Glutamatergic neuron (in vitro differentiated cells): ENCODE results near the gene LRRC58. TPM values are rescaled to one million over a fixed set of nuclear protein-coding genes. Genes with fewer than 3 reads are reported as not detected.
"Not testable (repeated sequence)": the region's sequence is repeated elsewhere in the genome, so short reads cannot be mapped to it uniquely, and the experiment has no call there.

ENCODE experiments used
- DNase-seq: peaks from one replicate; pipeline ENCODE4 v3.0.0; 2022
- H3K27ac Mint-ChIP-seq: one replicate; pipeline ENCODE4 v1.8.0; 2020; ENCODE audit warnings: mild to moderate bottlenecking, mixed read lengths, inconsistent platforms; ENCODE audit not compliant: unreplicated experiment
- H3K27me3 Mint-ChIP-seq: one replicate; pipeline ENCODE4 v1.8.0; 2020; ENCODE audit warnings: mild to moderate bottlenecking, moderate library complexity, mixed read lengths, inconsistent platforms; ENCODE audit not compliant: unreplicated experiment
- H3K36me3 Mint-ChIP-seq: one replicate; pipeline ENCODE4 v1.8.0; 2020; ENCODE audit warnings: mild to moderate bottlenecking, mixed read lengths, inconsistent platforms; ENCODE audit not compliant: unreplicated experiment
- H3K4me1 Mint-ChIP-seq: one replicate; pipeline ENCODE4 v1.8.0; 2020; ENCODE audit warnings: mild to moderate bottlenecking, low read depth, mixed read lengths, inconsistent platforms; ENCODE audit not compliant: unreplicated experiment
- H3K4me3 Mint-ChIP-seq: one replicate; pipeline ENCODE4 v1.8.0; 2020; ENCODE audit warnings: mild to moderate bottlenecking, mixed read lengths, inconsistent platforms; ENCODE audit not compliant: unreplicated experiment
- H3K9me3 Mint-ChIP-seq: one replicate; pipeline ENCODE4 v1.8.0; 2020; ENCODE audit warnings: mild to moderate bottlenecking, moderate library complexity, mixed read lengths, inconsistent platforms; ENCODE audit not compliant: unreplicated experiment
- CTCF ChIP-seq: fragments of 200-600 bp; sonication (generic); IDR thresholded peaks from one replicate; pipeline ENCODE4 v1.5.0; 2021; ENCODE audit not compliant: partially characterized antibody, unreplicated experiment
- total RNA-seq: library from RNA; stranded (reverse); fragmentation: NEBNext Ultra II Directional; extraction: Animal tissue kit (Norgen Biotek cat#: 25700); gene quantifications from one replicate; pipeline ENCODE4 v1.2.1, GENCODE V29; 2021; ENCODE audit not compliant: unreplicated experiment

The LRRC58 gene
- total RNA-seq, 1 donor from 2014 or later, result 5.8 TPM

- H3K4me3 Mint-ChIP-seq, result no peak overlapping the region
- no peak for DNase-seq
- H3K9me3 Mint-ChIP-seq, result peaks cover under 1% of the 10 kb centered on the region
- no peaks in the 10 kb centered on the region for H3K27me3 Mint-ChIP-seq
- TF ChIP-seq CTCF, result no peak
- H3K4me1 Mint-ChIP-seq, result no peaks in the 10 kb centered on the region
- no peaks in the 10 kb centered on the region for H3K36me3 Mint-ChIP-seq
- no peak overlapping the region for H3K27ac Mint-ChIP-seq
These were observed 50.2 kb downstream of the LRRC58 start for GRCh38 chr3:120298996-120299395.

DNA sequence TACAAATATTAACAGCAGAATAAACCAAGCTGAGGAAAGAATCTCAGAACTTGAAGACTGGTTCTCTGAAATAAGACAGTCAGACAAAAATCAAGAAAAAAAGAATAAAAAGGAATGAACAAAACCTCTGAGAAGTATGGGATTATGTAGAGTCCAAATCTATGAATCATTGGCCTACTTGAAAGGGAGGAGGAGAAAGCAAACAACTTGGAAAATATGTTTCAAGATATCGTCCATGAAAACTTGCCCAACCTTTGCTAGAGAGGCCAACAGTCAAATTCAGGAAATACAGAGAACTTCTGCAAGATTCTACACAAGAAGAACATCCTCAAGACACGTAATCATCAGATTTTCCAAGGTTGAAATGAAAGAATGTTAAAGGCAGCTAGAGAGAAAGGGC, 57.6 kb downstream of the LRRC58 start:
- not testable (repeated sequence) for H3K27ac Mint-ChIP-seq, H3K9me3 Mint-ChIP-seq, H3K4me3 Mint-ChIP-seq, H3K4me1 Mint-ChIP-seq, DNase-seq, H3K27me3 Mint-ChIP-seq
- H3K36me3 Mint-ChIP-seq, result peaks cover 16% of the 10 kb centered on the region

DNA sequence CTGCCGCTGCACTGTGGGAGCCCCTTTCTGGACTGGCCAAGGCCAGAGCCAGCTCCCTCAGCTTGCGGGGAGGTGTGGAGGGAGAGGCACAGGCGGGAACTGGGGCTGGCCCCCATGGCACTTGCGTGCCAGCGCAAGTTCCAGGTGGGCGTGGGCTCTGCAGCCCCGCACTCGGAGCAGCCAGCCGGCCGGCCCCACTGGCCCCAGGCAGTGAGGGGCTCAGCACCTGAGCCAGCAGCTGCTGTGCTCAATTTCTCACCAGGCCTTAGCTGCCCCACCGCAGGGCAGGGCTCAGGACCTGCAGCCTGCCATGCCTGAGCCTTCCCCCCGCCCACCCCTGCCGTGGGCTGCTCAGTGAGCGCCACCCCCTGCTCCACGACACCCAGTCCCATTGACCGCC, 59.5 kb downstream of the LRRC58 start:
- Mint-ChIP-seq H3K4me3 (no peak overlapping the region), H3K27me3 (peaks cover 13% of the 10 kb centered on the region), H3K4me1 (peaks cover 2% of the 10 kb centered on the region), H3K9me3 (peaks cover 9% of the 10 kb centered on the region), H3K27ac (no peak overlapping the region), H3K36me3 (peaks cover 16% of the 10 kb centered on the region)
- no peak for DNase-seq
- no peak for TF ChIP-seq CTCF

DNA sequence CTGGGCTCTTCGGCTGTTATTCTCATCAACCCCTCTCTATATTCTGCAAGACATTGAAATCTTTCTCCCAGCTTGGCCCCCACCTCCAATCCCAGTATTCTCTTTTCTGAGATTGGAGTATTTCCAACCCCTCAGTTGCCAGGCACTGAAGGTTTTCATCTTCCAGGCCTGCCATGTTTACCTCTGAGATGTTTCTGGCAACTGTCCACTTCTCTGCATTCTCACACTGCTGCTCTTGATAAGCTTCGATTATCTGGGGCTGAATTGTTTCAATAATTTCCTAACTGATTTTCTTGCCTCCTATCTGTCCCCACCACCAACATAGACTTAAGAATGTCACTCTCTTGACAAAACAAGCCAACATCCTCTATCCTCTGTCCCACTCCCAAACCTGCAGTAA, 62.7 kb downstream of the LRRC58 start:
- H3K9me3 Mint-ChIP-seq, result peaks cover 5% of the 10 kb centered on the region
- H3K4me3 Mint-ChIP-seq, result no peak overlapping the region
- peaks cover 10% of the 10 kb centered on the region for H3K36me3 Mint-ChIP-seq
- no peak for DNase-seq
- H3K27ac Mint-ChIP-seq, result no peak overlapping the region
- peaks cover 15% of the 10 kb centered on the region for H3K27me3 Mint-ChIP-seq
- TF ChIP-seq CTCF, result no peak
- H3K4me1 Mint-ChIP-seq, result peaks cover 7% of the 10 kb centered on the region

DNA sequence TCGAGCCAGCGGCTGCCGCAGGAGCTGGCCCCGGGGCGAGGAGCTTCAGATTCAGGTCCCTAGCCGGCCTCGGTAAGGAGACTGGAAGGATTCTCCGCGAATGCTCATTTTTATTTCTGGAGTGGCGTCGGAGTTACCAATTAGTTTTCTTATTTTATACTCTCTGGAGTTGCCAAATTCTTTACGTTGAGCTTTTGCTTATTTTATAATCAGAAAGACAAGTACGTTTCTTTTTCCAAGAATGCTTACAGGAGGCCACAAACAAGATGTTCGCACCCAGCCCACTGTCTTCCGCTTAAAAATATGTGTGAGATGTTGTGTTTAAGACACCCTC, 63.7 kb downstream of the LRRC58 start:
- Mint-ChIP-seq H3K4me3 (peak overlapping the region; percentile 72), H3K9me3 (peaks cover 8% of the 10 kb centered on the region), H3K4me1 (peaks cover 11% of the 10 kb centered on the region), H3K27ac (no peak overlapping the region), H3K27me3 (peaks cover 15% of the 10 kb centered on the region), H3K36me3 (peaks cover 7% of the 10 kb centered on the region)
- DNase-seq, result no peak
- TF ChIP-seq CTCF, result no peak
